GM10248 (cell line): Measurements from ENCODE around the gene ZMIZ1.

Source experiments
- CTCF ChIA-PET: fragments of 300-600 bp; sonication (Branson Sonifier 250); formaldehyde crosslinking; extraction: SDS; loops from one replicate; lab custom pipeline; 2021; ENCODE audit warnings: antibody characterized with exemption; lab: Yijun Ruan, JAX
- POLR2A ChIA-PET: fragments of 350-650 bp; sonication (Branson Sonifier 250); formaldehyde crosslinking; extraction: SDS; loops from one replicate; lab custom pipeline; 2020; ENCODE audit warnings: antibody characterized with exemption; lab: Yijun Ruan, JAX
- DNase-seq: peaks from one replicate; pipeline ENCODE4 v3.0.0; 2012; ENCODE audit errors: extremely low spot score
- CTCF ChIP-seq: IDR thresholded peaks from 2 replicates; pipeline ENCODE4 v1.5.1; 2012; ENCODE audit warnings: mild to moderate bottlenecking, low read depth; ENCODE audit errors: extremely low read depth, missing control alignments, control extremely low read depth

Gene ZMIZ1

GRCh38 chr10:79292026-79292766 lies 223.4 kb downstream of the ZMIZ1 start:
- no peak for TF ChIP-seq CTCF
- DNase-seq: no peak
- ChIA-PET POLR2A (interaction anchor here (0.7 kb wide), 1 partner anchor 43 kb away, joined by 3 read pairs; no protein-coding TSS in a partner anchor), CTCF (interaction anchor here (0.7 to 1.4 kb wide), 7 partner anchors 10 to 35 kb away, joined by 3 read pairs; no protein-coding TSS in a partner anchor)

- TF ChIP-seq CTCF: peak; percentile 60
- DNase-seq: peak; percentile 63
- POLR2A ChIA-PET: no interaction called here
Observed at GRCh38 chr10:79292891-79293746, 224.4 kb downstream of the ZMIZ1 start.

GRCh38 chr10:79293841-79294581 lies 225.2 kb downstream of the ZMIZ1 start:
- ChIA-PET POLR2A (no interaction called here), CTCF (interaction anchor here (0.7 to 1.4 kb wide), 9 partner anchors 9 to 98 kb away, joined by 3 to 4 read pairs (median 3); no protein-coding TSS in a partner anchor)
- no peak for DNase-seq
- no peak for TF ChIP-seq CTCF

More at GRCh38 chr10:79292891-79293746, 224.4 kb downstream of the ZMIZ1 start:
- CTCF ChIA-PET: interaction anchor here (0.7 to 1.4 kb wide), 8 partner anchors 9 to 98 kb away, joined by 3 to 4 read pairs (median 3); no protein-coding TSS in a partner anchor

- DNase-seq: no peak
- no peak for TF ChIP-seq CTCF
- ChIA-PET CTCF (no interaction called here), POLR2A (no interaction called here)
Observed at GRCh38 chr10:79295563-79295962, 226.8 kb downstream of the ZMIZ1 start.

GRCh38 chr10:79296431-79296830 lies 227.7 kb downstream of the ZMIZ1 start:
- TF ChIP-seq CTCF: no peak
- CTCF ChIA-PET: no interaction called here
- DNase-seq: no peak
- POLR2A ChIA-PET: no interaction called here
